ENCODE measurements around the gene FAHD2A. TPM values are rescaled to one million over a fixed set of nuclear protein-coding genes. Genes with fewer than 3 reads are reported as not detected.
"Not testable (repeated sequence)": the region's sequence is repeated elsewhere in the genome, so short reads cannot be mapped to it uniquely, and the experiment has no call there.

The FAHD2A gene
- total RNA-seq, 4 donors from 2014 or later, result 10.7 to 112 (median 87.1) TPM

GRCh38 chr2:95414015-95414594, 11.6 kb downstream of the FAHD2A start:
- not testable (repeated sequence) for H3K9me3 ChIP-seq, H3K36me3 ChIP-seq, H3K27me3 ChIP-seq, H3K27ac ChIP-seq, H3K4me3 ChIP-seq, H3K4me1 ChIP-seq
- peak; percentile 50 to 88 (median 86) for DNase-seq
- TF ChIP-seq, protein P1, sequence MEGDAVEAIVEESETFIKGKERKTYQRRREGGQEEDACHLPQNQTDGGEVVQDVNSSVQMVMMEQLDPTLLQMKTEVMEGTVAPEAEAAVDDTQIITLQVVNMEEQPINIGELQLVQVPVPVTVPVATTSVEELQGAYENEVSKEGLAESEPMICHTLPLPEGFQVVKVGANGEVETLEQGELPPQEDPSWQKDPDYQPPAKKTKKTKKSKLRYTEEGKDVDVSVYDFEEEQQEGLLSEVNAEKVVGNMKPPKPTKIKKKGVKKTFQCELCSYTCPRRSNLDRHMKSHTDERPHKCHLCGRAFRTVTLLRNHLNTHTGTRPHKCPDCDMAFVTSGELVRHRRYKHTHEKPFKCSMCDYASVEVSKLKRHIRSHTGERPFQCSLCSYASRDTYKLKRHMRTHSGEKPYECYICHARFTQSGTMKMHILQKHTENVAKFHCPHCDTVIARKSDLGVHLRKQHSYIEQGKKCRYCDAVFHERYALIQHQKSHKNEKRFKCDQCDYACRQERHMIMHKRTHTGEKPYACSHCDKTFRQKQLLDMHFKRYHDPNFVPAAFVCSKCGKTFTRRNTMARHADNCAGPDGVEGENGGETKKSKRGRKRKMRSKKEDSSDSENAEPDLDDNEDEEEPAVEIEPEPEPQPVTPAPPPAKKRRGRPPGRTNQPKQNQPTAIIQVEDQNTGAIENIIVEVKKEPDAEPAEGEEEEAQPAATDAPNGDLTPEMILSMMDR (IDR thresholded peaks at IDR 0.05), result peak; percentile 27 to 85 (median 80)

DNA sequence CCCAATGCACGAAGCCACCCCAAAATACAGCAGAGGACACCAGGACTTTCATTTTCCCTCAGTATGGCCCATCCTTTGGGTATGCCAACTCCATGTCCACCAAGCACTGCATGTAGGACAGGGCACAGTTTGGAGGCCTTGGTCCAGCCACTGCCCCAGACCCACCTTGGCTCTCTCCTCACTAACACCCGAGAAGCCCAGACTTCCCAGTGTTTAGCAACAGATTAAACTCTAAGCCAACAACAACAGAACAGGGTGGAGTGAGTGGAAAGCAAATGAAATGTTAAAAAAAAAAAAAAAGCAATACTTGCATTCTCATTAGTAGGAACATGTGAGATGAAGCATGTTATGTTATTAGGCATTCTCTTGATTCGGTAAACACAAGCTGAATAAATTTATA, 12.6 kb downstream of the FAHD2A start:
- H3K4me3 ChIP-seq, result not testable (repeated sequence)

DNA sequence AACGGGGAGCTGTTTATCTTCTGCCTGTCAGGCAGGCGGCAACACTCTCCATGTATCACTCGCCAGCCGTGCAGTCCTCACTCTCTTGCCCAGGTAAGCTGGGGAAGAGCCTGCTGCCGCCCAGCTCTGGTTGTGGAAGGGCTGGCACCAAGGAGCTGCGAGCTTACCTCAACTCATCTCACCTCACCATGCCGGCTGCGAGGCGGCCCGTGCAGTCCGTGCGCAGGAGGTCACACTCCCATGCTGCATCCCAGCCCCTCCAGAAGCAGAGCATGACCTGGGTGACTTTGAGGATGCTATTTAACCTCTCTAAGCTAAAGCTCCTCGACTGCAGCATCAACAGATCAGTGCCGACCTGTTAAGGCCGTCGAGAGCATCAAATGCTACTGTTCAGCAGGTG, 13.1 kb downstream of the FAHD2A start:
- DNase-seq, H3K27me3 ChIP-seq, H3K27ac ChIP-seq, H3K4me3 ChIP-seq, H3K36me3 ChIP-seq, H3K9me3 ChIP-seq, H3K4me1 ChIP-seq: not testable (repeated sequence)

More for the DNA sequence above, 12.6 kb downstream of the FAHD2A start:
- not testable (repeated sequence) for H3K36me3 ChIP-seq, DNase-seq, H3K27me3 ChIP-seq, H3K27ac ChIP-seq, H3K4me1 ChIP-seq, H3K9me3 ChIP-seq

DNA sequence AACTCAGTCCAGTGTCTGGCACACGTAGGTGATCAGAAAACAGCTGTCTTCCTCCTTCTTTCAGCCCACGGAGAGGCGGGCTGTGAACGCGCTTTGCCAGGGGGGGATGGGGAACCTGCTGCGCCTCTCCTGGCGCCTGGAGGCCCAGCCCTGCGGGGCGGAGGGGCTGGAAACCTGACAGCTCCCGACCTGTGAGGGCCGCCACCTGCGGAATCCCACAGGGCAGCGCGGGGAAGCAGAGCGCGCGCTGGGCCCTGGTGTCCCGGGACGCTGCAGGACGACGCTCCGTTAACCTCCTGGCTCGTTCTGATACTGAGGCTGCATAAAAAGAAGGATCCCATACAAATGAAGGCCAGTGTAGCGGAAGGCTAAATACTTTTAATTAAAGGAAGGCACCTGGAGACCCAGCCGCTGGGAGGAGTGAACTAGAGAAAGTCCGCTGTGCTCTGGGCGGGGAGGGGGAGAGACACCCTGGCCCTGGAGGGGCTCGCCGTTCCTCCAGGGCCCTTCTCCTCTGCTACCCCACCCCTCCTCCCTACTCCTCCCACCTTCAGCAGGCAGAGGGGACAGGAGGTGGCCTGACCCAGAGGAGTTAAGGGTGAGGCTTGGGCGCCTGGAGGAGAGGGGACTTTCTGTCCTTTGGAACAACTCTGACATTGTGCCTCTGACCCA, 24.8 kb downstream of the FAHD2A start:
- not testable (repeated sequence) for H3K27me3 ChIP-seq, H3K4me3 ChIP-seq, DNase-seq, H3K27ac ChIP-seq, H3K9me3 ChIP-seq, H3K36me3 ChIP-seq, H3K4me1 ChIP-seq

DNA sequence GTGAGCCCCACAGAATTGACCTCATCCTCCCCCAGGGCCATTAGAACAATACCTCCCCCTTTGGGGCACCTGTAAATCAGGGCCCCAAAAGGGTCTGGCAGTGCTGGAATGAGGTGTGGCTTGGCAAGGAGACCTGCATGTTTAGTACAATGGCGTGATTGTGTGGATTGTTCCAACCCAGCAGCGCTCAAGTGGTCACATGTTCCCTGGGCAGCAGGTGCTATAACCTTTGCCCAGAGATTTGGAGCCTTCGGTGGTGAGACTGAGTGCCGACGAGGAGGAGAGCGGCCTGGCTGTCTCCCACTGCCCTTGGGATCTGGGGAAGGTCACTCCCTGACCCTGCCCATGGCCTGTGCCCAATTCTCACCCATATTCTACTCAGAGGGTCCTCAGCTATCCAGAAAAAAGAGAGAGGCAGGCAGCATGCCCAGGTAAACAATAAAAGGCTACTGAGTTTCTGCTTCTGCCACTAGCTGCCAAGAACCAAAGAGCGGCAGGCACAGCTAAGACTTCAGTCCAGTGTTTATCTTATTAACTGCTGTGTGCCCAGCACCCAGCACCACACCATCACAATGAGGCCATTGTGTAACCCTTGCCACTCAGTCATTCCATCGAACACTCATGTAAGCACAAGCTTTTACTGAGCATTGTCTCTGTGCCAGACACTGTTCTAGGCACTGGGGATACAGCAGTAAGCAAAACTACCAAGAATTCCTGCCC, 27.4 kb downstream of the FAHD2A start:
- not testable (repeated sequence) for H3K4me1 ChIP-seq, H3K9me3 ChIP-seq, DNase-seq, H3K36me3 ChIP-seq, H3K4me3 ChIP-seq, H3K27me3 ChIP-seq, H3K27ac ChIP-seq

- not testable (repeated sequence) for H3K9me3 ChIP-seq, H3K4me3 ChIP-seq, H3K36me3 ChIP-seq, H3K27ac ChIP-seq, H3K27me3 ChIP-seq, DNase-seq, H3K4me1 ChIP-seq
Observed at GRCh38 chr2:95433373-95433772, 30.9 kb downstream of the FAHD2A start.

DNA sequence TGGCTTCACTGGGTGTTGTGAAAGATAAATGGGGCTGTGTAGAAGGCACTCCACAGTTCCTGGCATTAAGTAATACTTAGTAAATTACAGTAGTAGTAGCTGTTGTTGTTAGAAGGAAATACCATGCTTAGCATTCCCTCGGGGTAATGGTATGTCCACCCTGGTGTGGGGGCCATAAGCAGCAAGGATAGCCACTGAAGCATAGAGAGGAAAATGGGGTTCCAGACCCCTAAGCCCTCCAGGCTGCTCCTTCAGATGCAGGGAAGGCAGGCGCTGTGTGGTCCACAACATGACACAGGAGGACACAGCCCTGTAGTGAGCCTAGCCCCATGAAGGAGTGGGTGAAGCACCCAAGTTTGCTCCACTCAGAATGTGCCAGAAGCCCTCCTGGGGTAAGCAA, 31.5 kb downstream of the FAHD2A start:
- not testable (repeated sequence) for H3K4me3 ChIP-seq, H3K27me3 ChIP-seq, H3K4me1 ChIP-seq, DNase-seq, H3K9me3 ChIP-seq, H3K27ac ChIP-seq, H3K36me3 ChIP-seq

- H3K27ac ChIP-seq, H3K27me3 ChIP-seq, H3K9me3 ChIP-seq, H3K36me3 ChIP-seq, H3K4me1 ChIP-seq, DNase-seq, H3K4me3 ChIP-seq: not testable (repeated sequence)
Observed at GRCh38 chr2:95434507-95435076, 32.1 kb downstream of the FAHD2A start.

DNA sequence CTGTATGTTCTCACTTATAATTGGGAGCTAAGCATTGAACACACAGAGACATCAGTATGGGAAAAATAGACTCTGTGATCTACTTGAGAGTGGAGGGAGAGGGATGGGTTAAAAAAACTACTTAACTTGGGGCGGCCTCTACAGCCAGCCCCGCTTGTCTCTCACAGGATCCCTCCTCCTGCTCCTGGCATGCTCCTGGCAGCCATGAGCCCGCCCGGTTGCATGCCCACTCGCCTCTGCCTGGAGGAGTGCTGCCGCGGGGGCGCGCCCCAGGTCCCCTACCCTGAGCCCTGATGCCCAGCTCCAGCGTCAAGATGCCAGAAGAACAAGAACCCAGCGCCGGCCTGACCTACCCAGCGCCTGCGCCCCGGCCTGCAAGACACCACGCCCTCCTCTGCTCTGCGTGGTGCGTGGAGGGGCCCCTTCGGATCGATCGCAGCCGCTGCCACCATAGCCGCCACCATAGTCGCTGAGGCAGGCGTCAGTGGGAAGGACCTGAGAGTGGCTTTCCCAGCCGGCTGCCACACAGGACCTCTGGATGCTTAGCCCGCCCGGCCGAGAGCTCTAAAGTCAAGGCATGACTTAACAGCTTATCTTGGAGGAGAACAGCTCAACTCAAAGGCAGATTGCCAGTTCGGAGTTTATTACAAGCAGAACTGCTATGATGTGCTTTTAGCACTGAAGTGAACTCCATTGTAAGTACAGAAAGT, 32.8 kb downstream of the FAHD2A start:
- not testable (repeated sequence) for H3K27me3 ChIP-seq, H3K27ac ChIP-seq, H3K4me1 ChIP-seq, H3K4me3 ChIP-seq, H3K9me3 ChIP-seq, DNase-seq, H3K36me3 ChIP-seq

DNA sequence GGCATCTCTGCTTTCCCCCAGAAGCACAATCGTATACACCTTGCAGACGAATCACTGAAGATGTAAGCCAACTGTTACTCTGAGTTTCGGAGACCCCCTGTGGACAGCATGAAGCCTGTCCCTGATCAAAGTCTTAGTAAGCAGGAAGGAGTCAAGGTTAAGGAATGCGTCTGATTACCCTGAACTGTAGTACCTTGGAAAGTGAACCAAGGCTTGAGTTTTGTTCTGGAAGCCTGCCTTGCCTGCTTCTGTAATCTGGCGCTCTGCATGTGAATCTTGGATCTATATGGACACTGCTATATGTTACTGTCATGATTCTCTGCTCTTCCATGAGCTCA, 33.3 kb downstream of the FAHD2A start:
- not testable (repeated sequence) for DNase-seq, H3K27me3 ChIP-seq, H3K4me1 ChIP-seq, H3K27ac ChIP-seq, H3K36me3 ChIP-seq, H3K4me3 ChIP-seq, H3K9me3 ChIP-seq

DNA sequence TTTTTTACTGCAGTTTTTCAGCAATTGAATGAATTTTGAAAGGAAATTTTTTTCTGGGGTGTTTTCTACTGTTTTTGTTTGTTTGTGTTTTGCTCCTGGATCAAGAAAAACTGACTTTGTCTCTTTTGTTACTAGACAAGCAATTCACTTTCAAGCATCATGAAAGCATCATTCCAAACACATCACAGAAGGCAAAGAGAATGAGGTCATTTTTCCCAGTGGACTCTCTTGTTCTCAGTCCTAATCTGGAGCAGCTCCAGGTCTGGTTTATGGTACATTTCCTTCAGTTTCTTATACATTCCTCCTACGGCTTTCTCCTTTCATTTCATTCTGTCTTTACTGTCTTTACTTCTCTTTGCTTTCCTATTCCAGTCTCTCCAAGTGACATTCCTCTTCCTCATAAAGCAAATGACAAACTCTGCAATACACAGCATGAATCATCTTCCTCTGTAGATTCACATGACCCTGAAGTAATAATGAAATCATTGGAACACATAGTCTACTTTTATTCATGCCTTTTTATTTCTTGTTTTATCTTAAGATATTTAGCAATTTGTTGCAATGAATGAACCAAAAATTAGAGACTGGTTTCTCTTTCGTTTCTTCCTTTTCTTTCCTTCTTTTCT, 40.1 kb downstream of the FAHD2A start:
- H3K4me3 ChIP-seq, DNase-seq, H3K36me3 ChIP-seq, H3K27ac ChIP-seq, H3K27me3 ChIP-seq, H3K9me3 ChIP-seq, H3K4me1 ChIP-seq: not testable (repeated sequence)

DNA sequence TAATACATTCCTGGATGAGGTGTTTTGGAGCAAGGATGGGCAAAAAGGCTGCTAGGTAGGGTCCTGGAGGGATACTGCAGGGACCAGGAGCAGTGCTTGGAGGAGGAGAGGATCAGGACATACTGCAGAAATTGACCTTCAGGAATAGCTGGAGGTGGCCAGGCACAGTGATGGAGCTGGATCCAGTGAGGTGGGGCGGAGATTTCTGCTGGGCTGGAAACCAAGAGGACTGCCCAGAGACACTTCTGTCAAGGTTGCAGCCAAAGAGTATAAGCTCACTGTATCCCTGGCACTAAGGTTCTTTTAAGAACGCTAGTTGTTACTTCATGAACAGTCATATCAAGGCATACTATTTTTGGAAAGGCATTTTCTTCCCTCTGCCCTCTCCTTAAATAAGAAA, 42.8 kb downstream of the FAHD2A start:
- not testable (repeated sequence) for H3K4me3 ChIP-seq, DNase-seq, H3K27me3 ChIP-seq, H3K4me1 ChIP-seq, H3K9me3 ChIP-seq, H3K36me3 ChIP-seq, H3K27ac ChIP-seq

GRCh38 chr2:95463292-95463691, 60.8 kb downstream of the FAHD2A start:
- DNase-seq, result not testable (repeated sequence)

More at GRCh38 chr2:95463292-95463691, 60.8 kb downstream of the FAHD2A start:
- not testable (repeated sequence) for H3K36me3 ChIP-seq, H3K4me3 ChIP-seq, H3K4me1 ChIP-seq, H3K27me3 ChIP-seq, H3K9me3 ChIP-seq, H3K27ac ChIP-seq

Data from Peyer's patch (tissue), 4 donors.